Transverse colon (tissue), 4 donors: Measurements from ENCODE around the gene RASSF1.

Experiments
- CTCF ChIP-seq, 5 experiments: fragments of 200-600 bp in 3 of 5; fragments of 450-650 bp in 2 of 5; sonication (generic) in 3 of 5; IDR thresholded peaks; 1 replicate in 2 of 5; 2 replicates in 3 of 5; pipeline ENCODE4 v1.5.1; 2016 to 2017; ENCODE audit warnings: antibody characterized with exemption in 5 of 5, inconsistent platforms in 3 of 5, mild to moderate bottlenecking in 2 of 5, moderate library complexity in 1 of 5
- EP300 ChIP-seq: sonication (generic); formaldehyde crosslinking; IDR thresholded peaks from one replicate; pipeline ENCODE4 v1.6.1; 2017; ENCODE audit warnings: antibody characterized with exemption, low read depth
- POLR2A ChIP-seq: fragments of 450-650 bp; IDR thresholded peaks from one replicate; pipeline ENCODE4 v1.6.1; 2016; ENCODE audit warnings: antibody characterized with exemption, mild to moderate bottlenecking, moderate library complexity
- POLR2AphosphoS5 ChIP-seq, 3 donors: sonication (generic); formaldehyde crosslinking; IDR thresholded peaks; one replicate each; pipeline ENCODE4 v1.6.1; 2016; ENCODE audit warnings: antibody characterized with exemption in 3 of 3

- no peak for TF ChIP-seq CTCF (IDR thresholded peaks at IDR 0.05)
- no peak for TF ChIP-seq POLR2A
- TF ChIP-seq EP300: no peak
- TF ChIP-seq POLR2AphosphoS5 (IDR thresholded peaks at IDR 0.05): no peak
Measured at GRCh38 chr3:50338965-50339364, 1.7 kb downstream of the RASSF1 start.
